OCI-LY7 (cell line): ENCODE results near the gene SPANXN2. TPM values are rescaled to one million over a fixed set of nuclear protein-coding genes. Genes with fewer than 3 reads are reported as not detected.

Experiments
- BruUV-seq: library from RNA; stranded (reverse); fragments of 400-500 nt; replicated peaks from 2 replicates; lab custom pipeline; 2021; lab: Mats Ljungman, UMichigan
- CTCF ChIA-PET: fragments of 300-600 bp; sonication (Branson Sonifier 250); formaldehyde crosslinking; loops from one replicate; lab custom pipeline; 2022; ENCODE audit warnings: antibody characterized with exemption; ENCODE audit not compliant: unreplicated experiment; lab: Charles Lee
- POLR2A ChIA-PET: fragments of 300-600 bp; sonication (Branson Sonifier 250); formaldehyde crosslinking; loops from one replicate; lab custom pipeline; 2022; ENCODE audit warnings: antibody characterized with exemption; lab: Charles Lee
- DNase-seq: peaks from one replicate; pipeline ENCODE4 v3.0.0-alpha.2; 2015; ENCODE audit warnings: low spot score
- H2AFZ ChIP-seq: fragments of 200-600 bp; sonication (generic), shearing (Covaris generic); 2 replicates; pipeline ENCODE4 v1.6.1; 2014; ENCODE audit warnings: mild to moderate bottlenecking, antibody characterized with exemption, low read length, moderate library complexity
- H3K27ac ChIP-seq: fragments of 200-600 bp; sonication (generic); 2 replicates; pipeline ENCODE4 v1.5.1; 2014; ENCODE audit warnings: mixed run types, low read depth, mild to moderate bottlenecking, moderate library complexity, low read length, inconsistent platforms; ENCODE audit not compliant: poor library complexity, severe bottlenecking
- H3K36me3 ChIP-seq: fragments of 200-600 bp; sonication (generic); 2 replicates; pipeline ENCODE4 v1.6.1; 2014; ENCODE audit warnings: mild to moderate bottlenecking, antibody characterized with exemption, low read length, moderate library complexity, mixed read lengths; ENCODE audit not compliant: insufficient read depth
- H3K4me1 ChIP-seq: fragments of 200-600 bp; sonication (generic); 2 replicates; pipeline ENCODE4 v1.5.1; 2014; ENCODE audit warnings: mild to moderate bottlenecking, low read length; ENCODE audit not compliant: insufficient read depth, poor library complexity, severe bottlenecking
- H3K4me2 ChIP-seq: fragments of 200-600 bp; sonication (generic); 2 replicates; pipeline ENCODE4 v1.6.1; 2014; ENCODE audit warnings: mild to moderate bottlenecking, low read length
- H3K4me3 ChIP-seq: fragments of 200-600 bp; sonication (generic); 2 replicates; pipeline ENCODE4 v1.5.1; 2014; ENCODE audit warnings: mild to moderate bottlenecking, low read depth, low read length; ENCODE audit not compliant: poor library complexity, severe bottlenecking
- H3K79me2 ChIP-seq: fragments of 200-600 bp; sonication (generic); 2 replicates; pipeline ENCODE4 v1.6.1; 2016; ENCODE audit warnings: low read depth, mild to moderate bottlenecking, low read length, moderate library complexity, mixed read lengths; ENCODE audit not compliant: insufficient read depth
- H3K9me2 ChIP-seq: fragments of 200-600 bp; sonication (generic); 2 replicates; pipeline ENCODE4 v1.6.1; 2016; ENCODE audit warnings: mild to moderate bottlenecking, low read length, mixed read lengths; ENCODE audit not compliant: insufficient read depth
- H3K9me3 ChIP-seq: fragments of 200-600 bp; sonication (generic); 2 replicates; pipeline ENCODE4 v1.6.1; 2014; ENCODE audit warnings: mild to moderate bottlenecking, mixed run types, low read length, mixed read lengths
- H4K20me1 ChIP-seq: fragments of 200-600 bp; sonication (generic); 2 replicates; pipeline ENCODE4 v1.6.1; 2014; ENCODE audit warnings: mild to moderate bottlenecking, antibody characterized with exemption, low read length, moderate library complexity, mixed read lengths; ENCODE audit not compliant: insufficient read depth
- CTCF ChIP-seq: fragments of 200-600 bp; sonication (generic); conservative IDR thresholded peaks from 2 replicates; pipeline ENCODE4 v1.5.1; 2014; ENCODE audit warnings: mild to moderate bottlenecking, antibody characterized with exemption, low read length, moderate library complexity, mixed read lengths
- EZH2phosphoT487 ChIP-seq: fragments of 200-600 bp; sonication (generic); IDR thresholded peaks from 2 replicates; pipeline ENCODE4 v1.6.1; 2018; ENCODE audit warnings: low read depth, borderline replicate concordance, mild to moderate bottlenecking, mixed run types, antibody characterized with exemption, low read length, moderate library complexity, mixed read lengths
- intact Hi-C: fragments of 100-400 bp; cut with micrococcal nuclease; formaldehyde crosslinking; loops from one replicate; pipeline ENCODE4 v1.10.0; 2022; ENCODE audit not compliant: unreplicated experiment
- total RNA-seq, 2 experiments: library from RNA; depleted of rRNA in 1 of 2; stranded (reverse); fragments of >200 nt in 1 of 2; shearing (Covaris generic) in 1 of 2; gene quantifications; 2 replicates each; pipeline ENCODE4 v1.2.3, GENCODE V29; 2014 to 2022

SPANXN2 gene
- total RNA-seq, 2 experiments from 2014 or later: not detected

GRCh38 chrX:143757887-143758286 lies 37.3 kb upstream of the SPANXN2 start:
- CTCF ChIA-PET: no interaction called here
- BruUV-seq: no TSS peak
- intact Hi-C loops: no loop called here

GRCh38 chrX:143757375-143757774 lies 36.8 kb upstream of the SPANXN2 start:
- no TSS peak for BruUV-seq
- CTCF ChIA-PET: no interaction called here
- no peak overlapping the region for H2AFZ ChIP-seq
- no peak overlapping the region for H3K4me3 ChIP-seq
- H3K27ac ChIP-seq: no peak overlapping the region
- intact Hi-C loops: no loop called here
- H3K9me3 ChIP-seq: no peaks in the 10 kb centered on the region
- no peaks in the 10 kb centered on the region for H3K9me2 ChIP-seq
- H3K79me2 ChIP-seq: no peaks in the 10 kb centered on the region
- no peak overlapping the region for H3K4me2 ChIP-seq
- POLR2A ChIA-PET: no interaction called here
- no peak for DNase-seq
- H3K4me1 ChIP-seq: no peaks in the 10 kb centered on the region
- no peaks in the 10 kb centered on the region for H4K20me1 ChIP-seq
- no peaks in the 10 kb centered on the region for H3K36me3 ChIP-seq
- no peak for TF ChIP-seq EZH2phosphoT487
- no peak for TF ChIP-seq CTCF

More at GRCh38 chrX:143757887-143758286, 37.3 kb upstream of the SPANXN2 start:
- no peak overlapping the region for H3K4me3 ChIP-seq
- H4K20me1 ChIP-seq: no peaks in the 10 kb centered on the region
- H3K79me2 ChIP-seq: no peaks in the 10 kb centered on the region
- no peaks in the 10 kb centered on the region for H3K9me2 ChIP-seq
- DNase-seq: no peak
- no peaks in the 10 kb centered on the region for H3K4me1 ChIP-seq
- H3K9me3 ChIP-seq: no peaks in the 10 kb centered on the region
- no peak overlapping the region for H2AFZ ChIP-seq
- no peak overlapping the region for H3K4me2 ChIP-seq
- H3K36me3 ChIP-seq: no peaks in the 10 kb centered on the region
- H3K27ac ChIP-seq: no peak overlapping the region
- POLR2A ChIA-PET: no interaction called here
- TF ChIP-seq EZH2phosphoT487 (no peak), CTCF (no peak)

DNA sequence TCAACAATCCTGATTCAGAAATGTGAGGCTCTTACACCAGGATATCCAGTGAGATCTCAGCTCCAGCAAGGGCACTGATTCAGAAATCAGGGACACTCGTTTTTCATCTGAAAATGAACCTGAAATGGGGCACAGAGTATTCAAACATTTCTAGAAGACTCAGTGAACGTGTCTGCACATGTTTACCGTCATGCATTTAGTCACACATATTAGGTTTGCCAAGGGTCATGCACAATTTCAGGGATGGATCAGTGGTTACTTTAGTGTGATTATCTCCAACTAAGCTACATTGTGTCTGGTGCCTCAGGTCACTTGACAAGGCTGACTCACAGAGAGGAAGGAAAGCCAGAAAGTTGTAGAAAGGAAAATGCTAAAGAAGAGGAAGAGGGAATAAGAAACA lies 33.6 kb upstream of the SPANXN2 start:
- Histone ChIP-seq H3K4me3 (no peak overlapping the region), H3K79me2 (no peaks in the 10 kb centered on the region), H3K9me3 (no peaks in the 10 kb centered on the region), H2AFZ (no peak overlapping the region), H3K36me3 (no peaks in the 10 kb centered on the region), H4K20me1 (no peaks in the 10 kb centered on the region), H3K27ac (no peak overlapping the region), H3K4me2 (no peak overlapping the region), H3K9me2 (no peaks in the 10 kb centered on the region), H3K4me1 (no peaks in the 10 kb centered on the region)
- no TSS peak for BruUV-seq
- CTCF ChIA-PET: no interaction called here
- DNase-seq: no peak
- intact Hi-C loops: no loop called here
- POLR2A ChIA-PET: no interaction called here
- TF ChIP-seq CTCF (no peak), EZH2phosphoT487 (no peak)
